Measurements from ENCODE around the gene MOB3B.

The MOB3B gene

GRCh38 chr9:27541740-27542139 is 12.1 kb upstream of the MOB3B start:
- no peak for DNase-seq (ENCODE audit: low spot score)

- DNase-seq (ENCODE audit: low spot score), result no peak
These were observed 10.9 kb upstream of the MOB3B start for GRCh38 chr9:27540502-27540901.

GRCh38 chr9:27539479-27540441 is 10.1 kb upstream of the MOB3B start:
- peak; percentile 45 for DNase-seq (ENCODE audit: low spot score)

GRCh38 chr9:27538647-27539046 is 9.0 kb upstream of the MOB3B start:
- DNase-seq (ENCODE audit: low spot score), result no peak

- no peak for DNase-seq (ENCODE audit: low spot score)
These were observed 8.1 kb upstream of the MOB3B start for GRCh38 chr9:27537756-27538155.

GRCh38 chr9:27537027-27537435 is 7.4 kb upstream of the MOB3B start:
- no peak for DNase-seq (ENCODE audit: low spot score)

GRCh38 chr9:27536168-27536567 is 6.6 kb upstream of the MOB3B start:
- DNase-seq (ENCODE audit: low spot score), result no peak

GRCh38 chr9:27535701-27536118 is 6.1 kb upstream of the MOB3B start:
- no peak for DNase-seq (ENCODE audit: low spot score)

GRCh38 chr9:27534658-27535209 is 5.1 kb upstream of the MOB3B start:
- DNase-seq (ENCODE audit: low spot score), result no peak

- DNase-seq (ENCODE audit: low spot score), result no peak
These were observed 4.5 kb upstream of the MOB3B start for GRCh38 chr9:27534131-27534530.

GRCh38 chr9:27533311-27533710 is 3.7 kb upstream of the MOB3B start:
- DNase-seq (ENCODE audit: low spot score), result no peak

- no peak for DNase-seq (ENCODE audit: low spot score)
These were observed 2.4 kb upstream of the MOB3B start for GRCh38 chr9:27532046-27532445.

- DNase-seq (ENCODE audit: low spot score), result no peak
These were observed 1.5 kb upstream of the MOB3B start for GRCh38 chr9:27530915-27531755.

- DNase-seq (ENCODE audit: low spot score), result peak; percentile 23
These were observed 713 bp downstream of the MOB3B start for GRCh38 chr9:27528886-27529315.

GRCh38 chr9:27528076-27528885 is 1.3 kb downstream of the MOB3B start:
- peak; percentile 53 for DNase-seq (ENCODE audit: low spot score)

GRCh38 chr9:27527702-27528075 is 1.9 kb downstream of the MOB3B start:
- DNase-seq (ENCODE audit: low spot score), result no peak

- DNase-seq (ENCODE audit: low spot score), result no peak
These were observed 5.4 kb downstream of the MOB3B start, which contains the start of gene IFNK for GRCh38 chr9:27524236-27524635. Gene IFNK (plus strand): TSS chr9:27524290. CDS start chr9:27524337, 47 bp downstream.

GRCh38 chr9:27523141-27523540 is 6.5 kb downstream of the MOB3B start:
- no peak for DNase-seq (ENCODE audit: low spot score)

GRCh38 chr9:27520986-27521385 is 8.6 kb downstream of the MOB3B start:
- DNase-seq (ENCODE audit: low spot score), result no peak

GRCh38 chr9:27519466-27520465 is 9.8 kb downstream of the MOB3B start:
- no peak for DNase-seq (ENCODE audit: low spot score)
